Uterus (tissue), 4 donors: ENCODE results near the gene HPS5. TPM values are rescaled to one million over a fixed set of nuclear protein-coding genes. Genes with fewer than 3 reads are reported as not detected.

Experiments used
- DNase-seq, 2 donors: peaks; one replicate each; pipeline ENCODE4 v3.0.0-alpha.2; 2019 to 2020
- H3K27ac ChIP-seq, 2 donors: fragments of 200-600 bp; sonication (generic); 1 replicate in 1 of 2; 2 replicates in 1 of 2; pipeline ENCODE4 v1.5.1; 2016 to 2018
- H3K27me3 ChIP-seq, 2 donors: fragments of 200-600 bp; sonication (generic); one replicate each; pipeline ENCODE4 v1.5.1; 2018 to 2019; ENCODE audit warnings: control low read depth in 1 of 2
- H3K36me3 ChIP-seq, 2 donors: fragments of 200-600 bp; sonication (generic); one replicate each; pipeline ENCODE4 v1.5.1; 2019; ENCODE audit warnings: control low read depth in 1 of 2
- H3K4me1 ChIP-seq, 2 donors: fragments of 200-600 bp; sonication (generic); one replicate each; pipeline ENCODE4 v1.5.1; 2018 to 2019; ENCODE audit warnings: control low read depth in 1 of 2
- H3K4me3 ChIP-seq, 2 donors: fragments of 200-600 bp; sonication (generic); 1 replicate in 1 of 2; 2 replicates in 1 of 2; pipeline ENCODE4 v1.5.1; 2018 to 2019; ENCODE audit warnings: mild to moderate bottlenecking in 1 of 2
- H3K9me3 ChIP-seq, 2 donors: fragments of 200-600 bp; sonication (generic); one replicate each; pipeline ENCODE4 v1.5.1; 2019; ENCODE audit warnings: control low read depth in 1 of 2
- CTCF ChIP-seq, 4 experiments: fragments of 200-600 bp in 2 of 4; fragments of 450-650 bp in 2 of 4; sonication (generic) in 2 of 4; IDR thresholded peaks; one replicate each; pipeline ENCODE4 v1.5.1; 2016 to 2019; ENCODE audit warnings: antibody characterized with exemption in 4 of 4, mild to moderate bottlenecking in 2 of 4, moderate library complexity in 1 of 4
- POLR2A ChIP-seq, 2 donors: fragments of 450-650 bp; IDR thresholded peaks; one replicate each; pipeline ENCODE4 v1.6.1; 2016; ENCODE audit warnings: antibody characterized with exemption in 2 of 2, mild to moderate bottlenecking in 1 of 2, moderate library complexity in 1 of 2
- intact Hi-C: fragments of 100-400 bp; cut with DNase I; formaldehyde crosslinking; loops from one replicate; pipeline ENCODE4 v1.15.1; 2023; ENCODE audit warnings: low total_unique reads
- small RNA-seq: library from RNA; depleted of rRNA; stranded (forward); fragments of <200 nt; gene quantifications from one replicate; pipeline ENCODE3, GENCODE V24; 2016
- total RNA-seq, 4 donors: library from RNA; depleted of rRNA in 3 of 4; stranded (reverse); fragments of >200 nt in 3 of 4; gene quantifications; one replicate each; pipeline versions ENCODE4 v1.1.0 to v1.2.4, GENCODE V29; 2014 to 2023
- donor health status: DM: yes; HTN: yes; CAD: no.

HPS5 gene
- total RNA-seq, 4 donors from 2014 or later: 6.4 to 55.0 (median 35.9) TPM

DNA sequence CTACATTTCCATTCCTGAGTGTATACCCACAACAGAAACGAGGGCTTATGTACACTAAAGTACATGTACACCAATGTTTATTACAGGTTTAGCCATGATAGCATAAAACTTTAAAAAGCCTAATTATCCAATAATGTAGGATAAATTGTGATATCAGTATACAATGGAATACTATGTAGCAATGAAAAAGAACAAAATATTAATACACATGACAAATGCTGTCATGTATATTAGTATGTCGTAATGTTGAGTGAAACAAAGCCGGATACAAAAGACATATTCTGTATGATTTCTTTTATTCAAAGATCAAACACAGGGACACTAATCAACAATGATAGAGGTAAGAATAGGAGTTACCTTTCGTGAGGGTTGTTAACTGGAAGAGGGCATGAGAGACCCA, 88.0 kb downstream of the HPS5 start:
- no peaks in the 10 kb centered on the region for H3K27me3 ChIP-seq
- no peaks in the 10 kb centered on the region for H3K4me1 ChIP-seq
- H3K9me3 ChIP-seq: no peaks in the 10 kb centered on the region
- no peak overlapping the region for H3K4me3 ChIP-seq
- TF ChIP-seq CTCF (IDR thresholded peaks at IDR 0.05) (no peak), POLR2A (IDR thresholded peaks at IDR 0.05) (no peak)
- intact Hi-C loops: no loop called here
- H3K27ac ChIP-seq: no peak overlapping the region
- no peak for DNase-seq
- no peaks in the 10 kb centered on the region for H3K36me3 ChIP-seq

GRCh38 chr11:18230859-18231258, 91.1 kb downstream of the HPS5 start:
- H3K36me3 ChIP-seq: no peaks in the 10 kb centered on the region
- no peak overlapping the region for H3K27ac ChIP-seq
- H3K4me3 ChIP-seq: no peak overlapping the region
- intact Hi-C loops: no loop called here
- no peaks in the 10 kb centered on the region for H3K4me1 ChIP-seq
- H3K27me3 ChIP-seq: no peaks in the 10 kb centered on the region
- DNase-seq: no peak
- TF ChIP-seq CTCF (IDR thresholded peaks at IDR 0.05): no peak
- TF ChIP-seq POLR2A (IDR thresholded peaks at IDR 0.05): no peak
- no peaks in the 10 kb centered on the region for H3K9me3 ChIP-seq

GRCh38 chr11:18229501-18229900, 92.4 kb downstream of the HPS5 start:
- Histone ChIP-seq H3K9me3 (no peaks in the 10 kb centered on the region), H3K4me3 (no peak overlapping the region), H3K36me3 (no peaks in the 10 kb centered on the region), H3K4me1 (no peaks in the 10 kb centered on the region), H3K27me3 (no peaks in the 10 kb centered on the region), H3K27ac (no peak overlapping the region)
- intact Hi-C loops: no loop called here
- no peak for TF ChIP-seq CTCF (IDR thresholded peaks at IDR 0.05)
- DNase-seq: no peak

Small RNA genes within 50 kb of the gene (small RNA-seq; reads per million reads assigned to genes)
- gene RNA5SP333: not detected
- not detected for gene RNA5SP334

Other genes starting within 250 kb of the HPS5 start
- 10 to 100 TPM in 3 of 4 donors, under 1 TPM in 1; 0.77 to 29.9 (median 12.7) TPM for gene SAAL1, start 216.1 kb downstream of the HPS5 start, total RNA-seq
- not detected for gene MRGPRX3, start 189.6 kb downstream of the HPS5 start, total RNA-seq
- not detected for gene MRGPRX4, start 149.3 kb downstream of the HPS5 start, total RNA-seq
- gene SAA4, start 85.3 kb downstream of the HPS5 start, total RNA-seq: not detected
- gene SAA2, start 73.5 kb downstream of the HPS5 start, total RNA-seq: 1 to 10 TPM in 1 of 4 donors, not detected in 3; 3.8 TPM
- 1 to 10 TPM in 1 of 4 donors, not detected in 3; 3.3 TPM for gene SAA1, start 55.9 kb downstream of the HPS5 start, total RNA-seq
- 100 to 1,000 TPM in 1 of 4 donors, 10 to 100 TPM in 3; 25.0 to 103 (median 50.7) TPM for gene GTF2H1, start 427 bp upstream of the HPS5 start, total RNA-seq
- 100 to 1,000 TPM; 147 to 249 (median 182) TPM for gene LDHA, start 72.4 kb upstream of the HPS5 start, total RNA-seq
- not detected for gene LDHC, start 90.2 kb upstream of the HPS5 start, total RNA-seq
- under 1 TPM in 2 of 4 donors, not detected in 2; 0.24 to 0.28 TPM for gene LDHAL6A, start 133.7 kb upstream of the HPS5 start, total RNA-seq
- 10 to 100 TPM; 37.2 to 97.7 (median 82.0) TPM for gene TSG101, start 204.8 kb upstream of the HPS5 start, total RNA-seq